GM13977 (cell line): ENCODE data around the gene C6orf58.
A peak's percentile ranks its signal among the peaks of the same experiment; 100 is the strongest.

Experiments
- DNase-seq: peaks from one replicate; pipeline ENCODE4 v3.0.0; 2012; ENCODE audit warnings: low spot score
- CTCF ChIP-seq: IDR thresholded peaks from 2 replicates; pipeline ENCODE4 v1.5.1; 2012; ENCODE audit warnings: mild to moderate bottlenecking, control low read depth; ENCODE audit not compliant: insufficient read depth; ENCODE audit errors: extremely low read depth, missing control alignments
- in situ Hi-C: fragments of 300-500 bp; cut with MboI; formaldehyde crosslinking; loops from one replicate; pipeline ENCODE4 v1.12.0; 2022; ENCODE audit warnings: low sequenced_read_pairs, low pct_unique_long_range_greater_than_20kb, mixed read lengths, inconsistent platforms; ENCODE audit not compliant: unreplicated experiment

C6orf58 gene

GRCh38 chr6:127547904-127548649, 28.9 kb upstream of the C6orf58 start:
- in situ Hi-C loops: no loop called here
- TF ChIP-seq CTCF: no peak
- DNase-seq: no peak

- DNase-seq: no peak
- in situ Hi-C loops: no loop called here
- TF ChIP-seq CTCF: no peak
Measured at GRCh38 chr6:127550403-127550802, 26.6 kb upstream of the C6orf58 start.

- no peak for DNase-seq
- in situ Hi-C loops: no loop called here
- peak; percentile 43 for TF ChIP-seq CTCF
Measured at GRCh38 chr6:127554435-127555006, 22.5 kb upstream of the C6orf58 start.

- no peak for TF ChIP-seq CTCF
- DNase-seq: no peak
- in situ Hi-C loops: no loop called here
Measured at GRCh38 chr6:127561660-127562059, 15.3 kb upstream of the C6orf58 start.

GRCh38 chr6:127564761-127565160, 12.2 kb upstream of the C6orf58 start:
- no peak for DNase-seq
- TF ChIP-seq CTCF: no peak
- in situ Hi-C loops: no loop called here

GRCh38 chr6:127566119-127566518, 10.9 kb upstream of the C6orf58 start:
- no peak for DNase-seq
- in situ Hi-C loops: no loop called here
- TF ChIP-seq CTCF: no peak

GRCh38 chr6:127566651-127567050, 10.3 kb upstream of the C6orf58 start:
- TF ChIP-seq CTCF: no peak
- DNase-seq: no peak
- in situ Hi-C loops: no loop called here
